ENCODE results near the gene MEX3D.

The MEX3D gene

GRCh38 chr19:1592024-1592754, 24.1 kb upstream of the MEX3D start:
- peak overlapping the region; percentile 6 for H4K5ac ChIP-seq (ENCODE audit: low read length)
- peak overlapping the region; percentile 99 for H3K4ac ChIP-seq (ENCODE audit: low read depth, low read length)
- H2BK15ac ChIP-seq (replicated peaks; ENCODE audit: low read depth), result no peak overlapping the region
- peaks cover 33% of the 10 kb centered on the region for H3K79me2 ChIP-seq (ENCODE audit: control insufficient read depth, insufficient read depth, low read length)
- peak overlapping the region; percentile 96 for H3K18ac ChIP-seq (ENCODE audit: low read length)
- H3K27me3 ChIP-seq (ENCODE audit: insufficient read depth, low read length, poor library complexity), result no peaks in the 10 kb centered on the region
- peak overlapping the region; percentile 1 for H2AK5ac ChIP-seq (ENCODE audit: low read length)
- H4K8ac ChIP-seq (ENCODE audit: low read depth, low read length), result peak overlapping the region; percentile 99
- peak overlapping the region; percentile 100 for H3K27ac ChIP-seq (ENCODE audit: low read depth, low read length)
- peak; percentile 92 for DNase-seq
- H3K23ac ChIP-seq (ENCODE audit: low read length), result peak overlapping the region; percentile 73
- peak overlapping the region; percentile 47 for H2BK5ac ChIP-seq (ENCODE audit: low read length)
- H3K4me1 ChIP-seq (ENCODE audit: control insufficient read depth, low read depth, low read length), result peaks cover 5% of the 10 kb centered on the region
- peak overlapping the region; percentile 83 for H3K9ac ChIP-seq (ENCODE audit: low read length)
- H3K36me3 ChIP-seq (ENCODE audit: control insufficient read depth, insufficient read depth, low read length), result peaks cover 1% of the 10 kb centered on the region
- WGBS (ENCODE audit: extremely low coverage, insufficient coverage, low lambda C conversion rate), result no CpG with 5 or more reads among the region's 94 CpGs
- H2BK120ac ChIP-seq (ENCODE audit: low read depth, low read length), result peak overlapping the region; percentile 99
- peak overlapping the region; percentile 94 for H3K56ac ChIP-seq (ENCODE audit: low read length)
- peak overlapping the region; percentile 94 for H3K4me2 ChIP-seq (ENCODE audit: low read length)
- peaks cover 14% of the 10 kb centered on the region for H3K79me1 ChIP-seq (ENCODE audit: low read length)
- peak overlapping the region; percentile 48 for H3K4me3 ChIP-seq (ENCODE audit: low read length)

- peak overlapping the region; percentile 97 for H3K4ac ChIP-seq (ENCODE audit: low read depth, low read length)
- peak overlapping the region; percentile 47 for H2BK5ac ChIP-seq (ENCODE audit: low read length)
- peak overlapping the region; percentile 100 for H3K27ac ChIP-seq (ENCODE audit: low read depth, low read length)
- peak overlapping the region; percentile 94 for H3K4me2 ChIP-seq (ENCODE audit: low read length)
- no peak overlapping the region for H2BK15ac ChIP-seq (replicated peaks; ENCODE audit: low read depth)
- H3K23ac ChIP-seq (ENCODE audit: low read length), result peak overlapping the region; percentile 73
- peak overlapping the region; percentile 48 for H3K4me3 ChIP-seq (ENCODE audit: low read length)
- H3K79me1 ChIP-seq (ENCODE audit: low read length), result peaks cover 14% of the 10 kb centered on the region
- H3K27me3 ChIP-seq (ENCODE audit: insufficient read depth, low read length, poor library complexity), result no peaks in the 10 kb centered on the region
- no peaks in the 10 kb centered on the region for H3K36me3 ChIP-seq (ENCODE audit: control insufficient read depth, insufficient read depth, low read length)
- H4K5ac ChIP-seq (ENCODE audit: low read length), result peak overlapping the region; percentile 6
- H3K4me1 ChIP-seq (ENCODE audit: control insufficient read depth, low read depth, low read length), result peaks cover 5% of the 10 kb centered on the region
- DNase-seq, result peak; percentile 39
- H2AK5ac ChIP-seq (ENCODE audit: low read length), result peak overlapping the region; percentile 87
- H3K79me2 ChIP-seq (ENCODE audit: control insufficient read depth, insufficient read depth, low read length), result peaks cover 33% of the 10 kb centered on the region
- H4K8ac ChIP-seq (ENCODE audit: low read depth, low read length), result peak overlapping the region; percentile 99
- H3K56ac ChIP-seq (ENCODE audit: low read length), result peak overlapping the region; percentile 94
- peak overlapping the region; percentile 83 for H3K9ac ChIP-seq (ENCODE audit: low read length)
- WGBS (ENCODE audit: extremely low coverage, insufficient coverage, low lambda C conversion rate), result no CpG with 5 or more reads among the region's 31 CpGs
- peak overlapping the region; percentile 66 for H2BK120ac ChIP-seq (ENCODE audit: low read depth, low read length)
- H3K18ac ChIP-seq (ENCODE audit: low read length), result peak overlapping the region; percentile 96
Observed at GRCh38 chr19:1591421-1592023, 23.4 kb upstream of the MEX3D start.

DNA sequence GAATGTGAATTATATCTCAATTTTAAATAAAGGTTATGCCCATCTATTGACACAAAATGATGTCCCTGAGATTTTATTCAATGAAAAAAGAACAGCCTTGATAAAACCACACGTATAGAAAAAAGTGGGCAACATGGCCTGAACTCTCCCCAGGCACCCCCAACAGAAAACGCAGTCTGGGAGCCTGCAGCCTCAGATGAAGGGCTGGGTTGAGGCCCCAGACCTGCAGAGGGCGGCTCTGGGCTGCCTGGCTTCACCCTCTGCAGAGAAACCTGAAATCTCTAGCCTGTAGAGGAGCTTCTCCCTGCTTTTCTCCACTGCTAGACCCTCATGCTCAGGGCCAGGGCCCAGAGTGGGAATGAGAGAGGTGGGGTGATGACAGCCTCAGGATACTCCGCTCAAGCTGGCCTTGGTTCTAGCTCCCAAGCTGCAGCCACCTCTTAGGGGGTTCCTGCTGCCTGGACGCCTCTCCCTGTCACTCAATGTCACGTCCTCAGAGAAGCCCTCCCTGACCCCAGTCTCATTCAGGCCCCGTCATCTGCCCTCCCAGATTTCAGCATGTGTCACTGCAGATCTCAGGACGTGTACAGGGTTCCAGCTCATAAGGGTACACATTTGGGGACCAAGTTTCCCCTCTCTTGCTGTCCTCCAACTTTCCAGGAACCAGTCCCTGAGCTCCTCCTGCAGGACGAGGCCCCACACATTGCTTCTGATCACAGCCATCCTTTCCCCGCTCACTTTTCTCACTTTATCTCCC, 22.7 kb upstream of the MEX3D start:
- Histone ChIP-seq H2BK15ac (replicated peaks; ENCODE audit: low read depth) (no peak overlapping the region), H3K4me2 (ENCODE audit: low read length) (peak overlapping the region; percentile 94), H4K5ac (ENCODE audit: low read length) (no peak overlapping the region), H3K4me3 (ENCODE audit: low read length) (peak overlapping the region; percentile 48), H3K56ac (ENCODE audit: low read length) (peak overlapping the region; percentile 94), H2BK5ac (ENCODE audit: low read length) (no peak overlapping the region), H3K4me1 (ENCODE audit: control insufficient read depth, low read depth, low read length) (peaks cover 5% of the 10 kb centered on the region), H3K23ac (ENCODE audit: low read length) (peak overlapping the region; percentile 73), H2BK120ac (ENCODE audit: low read depth, low read length) (no peak overlapping the region), H4K8ac (ENCODE audit: low read depth, low read length) (no peak overlapping the region), H3K18ac (ENCODE audit: low read length) (no peak overlapping the region), H3K27me3 (ENCODE audit: insufficient read depth, low read length, poor library complexity) (no peaks in the 10 kb centered on the region), H3K79me1 (ENCODE audit: low read length) (peaks cover 18% of the 10 kb centered on the region), H3K9ac (ENCODE audit: low read length) (peak overlapping the region; percentile 83), H3K27ac (ENCODE audit: low read depth, low read length) (no peak overlapping the region), H2AK5ac (ENCODE audit: low read length) (peak overlapping the region; percentile 87), H3K36me3 (ENCODE audit: control insufficient read depth, insufficient read depth, low read length) (no peaks in the 10 kb centered on the region), H3K79me2 (ENCODE audit: control insufficient read depth, insufficient read depth, low read length) (peaks cover 38% of the 10 kb centered on the region), H3K4ac (ENCODE audit: low read depth, low read length) (peak overlapping the region; percentile 97)
- WGBS (ENCODE audit: extremely low coverage, insufficient coverage, low lambda C conversion rate), result no CpG with 5 or more reads among the region's 10 CpGs
- DNase-seq, result peak; percentile 61

- H2BK15ac ChIP-seq (replicated peaks; ENCODE audit: low read depth), result no peak overlapping the region
Observed at GRCh38 chr19:1587872-1588271, 19.7 kb upstream of the MEX3D start.

DNA sequence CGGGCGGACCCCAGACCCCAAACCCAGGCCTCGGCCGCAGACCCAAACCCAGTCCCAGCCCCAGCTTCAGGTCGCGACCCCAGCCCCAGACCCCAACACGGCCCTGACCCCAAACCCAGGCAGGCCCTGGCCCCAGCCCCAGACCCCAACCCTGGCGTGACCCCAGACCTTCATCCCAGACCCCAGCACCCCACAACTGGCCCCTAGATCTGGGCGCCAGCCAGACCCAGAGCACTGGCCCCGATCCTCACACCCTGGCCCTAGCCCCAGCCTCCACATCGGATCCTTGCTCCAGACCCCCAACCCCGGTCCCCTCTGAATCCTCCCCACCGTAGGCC, 17.1 kb upstream of the MEX3D start:
- Histone ChIP-seq H3K4me3 (ENCODE audit: low read length) (no peak overlapping the region), H2AK5ac (ENCODE audit: low read length) (no peak overlapping the region), H3K18ac (ENCODE audit: low read length) (no peak overlapping the region), H3K79me2 (ENCODE audit: control insufficient read depth, insufficient read depth, low read length) (peaks cover 21% of the 10 kb centered on the region), H3K4me2 (ENCODE audit: low read length) (no peak overlapping the region), H3K27me3 (ENCODE audit: insufficient read depth, low read length, poor library complexity) (no peaks in the 10 kb centered on the region), H3K56ac (ENCODE audit: low read length) (peak overlapping the region; percentile 42), H2BK5ac (ENCODE audit: low read length) (no peak overlapping the region), H4K5ac (ENCODE audit: low read length) (no peak overlapping the region), H3K4ac (ENCODE audit: low read depth, low read length) (no peak overlapping the region), H2BK120ac (ENCODE audit: low read depth, low read length) (no peak overlapping the region), H3K36me3 (ENCODE audit: control insufficient read depth, insufficient read depth, low read length) (peaks cover 5% of the 10 kb centered on the region), H2BK15ac (replicated peaks; ENCODE audit: low read depth) (no peak overlapping the region), H3K9ac (ENCODE audit: low read length) (no peak overlapping the region), H3K4me1 (ENCODE audit: control insufficient read depth, low read depth, low read length) (no peaks in the 10 kb centered on the region), H4K8ac (ENCODE audit: low read depth, low read length) (no peak overlapping the region), H3K23ac (ENCODE audit: low read length) (no peak overlapping the region), H3K27ac (ENCODE audit: low read depth, low read length) (no peak overlapping the region), H3K79me1 (ENCODE audit: low read length) (peaks cover 12% of the 10 kb centered on the region)
- DNase-seq, result no peak
- WGBS (ENCODE audit: extremely low coverage, insufficient coverage, low lambda C conversion rate), result no CpG with 5 or more reads among the region's 13 CpGs

More at GRCh38 chr19:1587872-1588271, 19.7 kb upstream of the MEX3D start:
- no peak overlapping the region for H4K5ac ChIP-seq (ENCODE audit: low read length)
- DNase-seq, result no peak
- no peak overlapping the region for H2BK120ac ChIP-seq (ENCODE audit: low read depth, low read length)
- peaks cover 19% of the 10 kb centered on the region for H3K79me1 ChIP-seq (ENCODE audit: low read length)
- H3K56ac ChIP-seq (ENCODE audit: low read length), result no peak overlapping the region
- no peak overlapping the region for H3K4ac ChIP-seq (ENCODE audit: low read depth, low read length)
- H3K4me2 ChIP-seq (ENCODE audit: low read length), result no peak overlapping the region
- no peak overlapping the region for H4K8ac ChIP-seq (ENCODE audit: low read depth, low read length)
- no peaks in the 10 kb centered on the region for H3K36me3 ChIP-seq (ENCODE audit: control insufficient read depth, insufficient read depth, low read length)
- no peak overlapping the region for H3K23ac ChIP-seq (ENCODE audit: low read length)
- H3K18ac ChIP-seq (ENCODE audit: low read length), result no peak overlapping the region
- H3K4me3 ChIP-seq (ENCODE audit: low read length), result no peak overlapping the region
- peaks cover 38% of the 10 kb centered on the region for H3K79me2 ChIP-seq (ENCODE audit: control insufficient read depth, insufficient read depth, low read length)
- H2BK5ac ChIP-seq (ENCODE audit: low read length), result no peak overlapping the region
- H3K27ac ChIP-seq (ENCODE audit: low read depth, low read length), result no peak overlapping the region
- H3K4me1 ChIP-seq (ENCODE audit: control insufficient read depth, low read depth, low read length), result peaks cover 5% of the 10 kb centered on the region
- no peak overlapping the region for H3K9ac ChIP-seq (ENCODE audit: low read length)
- H3K27me3 ChIP-seq (ENCODE audit: insufficient read depth, low read length, poor library complexity), result no peaks in the 10 kb centered on the region
- H2AK5ac ChIP-seq (ENCODE audit: low read length), result no peak overlapping the region
- no CpG with 5 or more reads among the region's 9 CpGs for WGBS (ENCODE audit: extremely low coverage, insufficient coverage, low lambda C conversion rate)
